GM12874 (cell line): ENCODE results near the gene DDIT4.

Experiments used
- CTCF ChIP-seq: IDR thresholded peaks from 2 replicates; pipeline ENCODE4 v1.5.1; 2011; ENCODE audit warnings: low read depth, mild to moderate bottlenecking, control low read depth, low read length, moderate library complexity; ENCODE audit not compliant: insufficient read depth

DDIT4 gene

GRCh38 chr10:72322280-72323058 is 48.7 kb downstream of the DDIT4 start:
- no peak for TF ChIP-seq CTCF

DNA sequence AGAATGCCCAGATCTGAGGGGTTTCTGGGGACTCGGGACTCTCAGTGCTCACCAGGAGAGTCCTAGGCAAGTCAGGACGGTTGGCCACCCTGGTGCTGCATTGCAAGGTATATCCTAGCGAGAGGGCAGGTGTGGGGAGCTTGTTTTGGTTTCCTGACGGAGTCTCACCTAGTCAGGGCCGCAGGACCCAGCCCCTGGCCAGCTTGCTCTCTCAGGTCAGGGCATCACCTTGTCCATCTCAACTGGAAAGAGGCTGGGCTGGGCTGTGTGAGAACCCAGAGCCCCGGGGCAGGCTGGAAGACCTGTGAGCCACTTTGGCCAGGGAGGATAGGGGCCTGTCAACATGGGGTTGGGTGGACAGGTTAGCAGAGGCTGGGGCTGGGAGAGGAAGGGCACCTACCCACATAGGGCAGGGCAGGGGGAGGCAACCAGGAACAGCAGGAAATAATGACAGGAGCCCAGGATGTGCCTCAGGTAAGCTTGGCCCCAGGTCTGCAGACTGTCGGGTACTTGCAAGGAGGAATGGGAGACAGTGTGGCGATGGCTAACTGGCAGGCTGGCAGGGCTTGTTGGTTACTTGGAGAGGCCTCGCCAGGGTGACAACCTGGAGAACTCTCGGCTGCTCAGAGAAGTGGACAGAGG is 49.5 kb downstream of the DDIT4 start:
- TF ChIP-seq CTCF, result no peak

- TF ChIP-seq CTCF, result no peak
Measured at GRCh38 chr10:72323771-72324191, 50.1 kb downstream of the DDIT4 start.
